H9 (cell line): ENCODE results near the gene RGSL1. TPM values are rescaled to one million over a fixed set of nuclear protein-coding genes. Genes with fewer than 3 reads are reported as not detected.

Source experiments
- DNase-seq: peaks from one replicate; pipeline ENCODE4 v3.0.0-alpha.2; 2017
- H2AFZ ChIP-seq: one replicate; pipeline ENCODE4 v1.6.1; 2013; ENCODE audit warnings: mild to moderate bottlenecking, low read length, control low read depth, moderate library complexity
- H2AK5ac ChIP-seq: 2 replicates; pipeline ENCODE4 v1.6.1; 2013; ENCODE audit warnings: low read length, control low read depth, mixed read lengths; ENCODE audit not compliant: insufficient read length
- H2BK120ac ChIP-seq: one replicate; pipeline ENCODE4 v1.6.1; 2013; ENCODE audit warnings: low read depth, mild to moderate bottlenecking, low read length, control low read depth, inconsistent platforms; ENCODE audit not compliant: poor library complexity, severe bottlenecking
- H2BK12ac ChIP-seq: 2 replicates; pipeline ENCODE4 v1.6.1; 2013; ENCODE audit warnings: low read length, control low read depth, mixed read lengths, low read depth; ENCODE audit not compliant: insufficient read length
- H2BK15ac ChIP-seq: 2 replicates; pipeline ENCODE4 v1.6.1; 2013; ENCODE audit warnings: low read depth, low read length, control low read depth
- H2BK20ac ChIP-seq: one replicate; pipeline ENCODE4 v1.6.1; 2013; ENCODE audit warnings: low read depth, mild to moderate bottlenecking, low read length, control low read depth, inconsistent platforms; ENCODE audit not compliant: poor library complexity, severe bottlenecking
- H2BK5ac ChIP-seq: 2 replicates; pipeline ENCODE4 v1.6.1; 2013; ENCODE audit warnings: low read length, control low read depth, mixed read lengths; ENCODE audit not compliant: insufficient read length
- H3K14ac ChIP-seq: 2 replicates; pipeline ENCODE4 v1.6.1; 2013; ENCODE audit warnings: low read length, control low read depth; ENCODE audit not compliant: insufficient read depth
- H3K18ac ChIP-seq: 2 replicates; pipeline ENCODE4 v1.6.1; 2013; ENCODE audit warnings: low read depth, mild to moderate bottlenecking, mixed read lengths, low read length, control low read depth; ENCODE audit not compliant: insufficient read length
- H3K23ac ChIP-seq: 2 replicates; pipeline ENCODE4 v1.6.1; 2013; ENCODE audit warnings: low read length, control low read depth, mixed read lengths, low read depth; ENCODE audit not compliant: insufficient read length
- H3K23me2 ChIP-seq: 2 replicates; pipeline ENCODE4 v1.6.1; 2013; ENCODE audit warnings: low read depth, mild to moderate bottlenecking, mixed read lengths, low read length, control low read depth; ENCODE audit not compliant: insufficient read length, poor library complexity, severe bottlenecking
- H3K27ac ChIP-seq: 2 replicates; pipeline ENCODE4 v1.5.1; 2013; ENCODE audit warnings: low read length, control low read depth, mixed read lengths, low read depth; ENCODE audit not compliant: insufficient read length
- H3K27me3 ChIP-seq: 2 replicates; pipeline ENCODE4 v1.6.1; 2013; ENCODE audit warnings: low read length, control low read depth, inconsistent platforms; ENCODE audit not compliant: insufficient read depth
- H3K4ac ChIP-seq: 2 replicates; pipeline ENCODE4 v1.6.1; 2013; ENCODE audit warnings: low read depth, mild to moderate bottlenecking, control low read depth, inconsistent platforms, low read length, moderate library complexity
- H3K4me1 ChIP-seq: 2 replicates; pipeline ENCODE4 v1.6.1; 2013; ENCODE audit warnings: low read length, control low read depth, inconsistent platforms; ENCODE audit not compliant: insufficient read depth
- H3K4me2 ChIP-seq: 2 replicates; pipeline ENCODE4 v1.6.1; 2013; ENCODE audit warnings: low read length, control low read depth, mixed read lengths; ENCODE audit not compliant: insufficient read length, insufficient read depth
- H3K56ac ChIP-seq: 2 replicates; pipeline ENCODE4 v1.6.1; 2013; ENCODE audit warnings: low read depth, mild to moderate bottlenecking, mixed read lengths, low read length, control low read depth; ENCODE audit not compliant: insufficient read length
- H3K79me1 ChIP-seq: 2 replicates; pipeline ENCODE4 v1.6.1; 2013; ENCODE audit warnings: low read depth, mild to moderate bottlenecking, moderate library complexity, low read length, control low read depth, inconsistent platforms; ENCODE audit not compliant: insufficient read depth, poor library complexity, severe bottlenecking
- H3K79me2 ChIP-seq: 2 replicates; pipeline ENCODE4 v1.6.1; 2013; ENCODE audit warnings: low read length, control low read depth, inconsistent platforms; ENCODE audit not compliant: insufficient read depth
- H3K9ac ChIP-seq: 2 replicates; pipeline ENCODE4 v1.6.1; 2013; ENCODE audit warnings: low read length, control low read depth, mixed read lengths; ENCODE audit not compliant: insufficient read length; ENCODE audit errors: extremely low read depth
- H3K9me3 ChIP-seq: one replicate; pipeline ENCODE4 v1.6.1; 2013; ENCODE audit warnings: low read depth, low read length, inconsistent platforms; ENCODE audit not compliant: control insufficient read depth
- H3T11ph ChIP-seq: one replicate; pipeline ENCODE4 v1.6.1; 2013; ENCODE audit warnings: mild to moderate bottlenecking, low read length, control low read depth, inconsistent platforms
- H4K20me1 ChIP-seq: one replicate; pipeline ENCODE4 v1.6.1; 2013; ENCODE audit not compliant: control insufficient read depth, insufficient read length, insufficient read depth
- H4K5ac ChIP-seq: 2 replicates; pipeline ENCODE4 v1.6.1; 2013; ENCODE audit warnings: low read depth, mild to moderate bottlenecking, mixed read lengths, low read length, control low read depth; ENCODE audit not compliant: insufficient read length
- H4K8ac ChIP-seq: replicated peaks from 2 replicates; pipeline ENCODE4 v1.6.1; 2013; ENCODE audit warnings: low read length, control low read depth, mixed read lengths, low read depth; ENCODE audit not compliant: insufficient read length
- H4K91ac ChIP-seq: 2 replicates; pipeline ENCODE4 v1.6.1; 2013; ENCODE audit warnings: low read depth, mild to moderate bottlenecking, moderate library complexity, mixed read lengths, low read length, control low read depth; ENCODE audit not compliant: insufficient read length
- H3K27ac Mint-ChIP-seq, 3 experiments: 2 replicates in 2 of 3; 3 replicates in 1 of 3; pipeline ENCODE4 v1.8.0; 2020 to 2021; ENCODE audit warnings: mixed read lengths in 3 of 3, mild to moderate bottlenecking in 1 of 3, moderate library complexity in 1 of 3
- H3K27me3 Mint-ChIP-seq: 2 replicates; pipeline ENCODE4 v1.8.0; 2021; ENCODE audit warnings: low read depth, mild to moderate bottlenecking, moderate library complexity, mixed read lengths
- H3K36me3 Mint-ChIP-seq, 3 experiments: 2 replicates in 2 of 3; 3 replicates in 1 of 3; pipeline ENCODE4 v1.8.0; 2020 to 2021; ENCODE audit warnings: low read depth in 3 of 3, mixed read lengths in 3 of 3; ENCODE audit not compliant: insufficient read depth in 1 of 3
- H3K4me1 Mint-ChIP-seq, 2 experiments: 2 replicates each; pipeline ENCODE4 v1.8.0; 2020; ENCODE audit warnings: mixed read lengths in 2 of 2
- H3K4me3 Mint-ChIP-seq, 2 experiments: 2 replicates in 1 of 2; 3 replicates in 1 of 2; pipeline ENCODE4 v1.8.0; 2020 to 2021; ENCODE audit warnings: mild to moderate bottlenecking in 2 of 2, mixed read lengths in 2 of 2, moderate library complexity in 1 of 2
- H3K9me3 Mint-ChIP-seq, 2 experiments: 2 replicates in 1 of 2; 3 replicates in 1 of 2; pipeline ENCODE4 v1.8.0; 2020; ENCODE audit warnings: mild to moderate bottlenecking in 2 of 2, mixed read lengths in 2 of 2, moderate library complexity in 1 of 2
- WGBS: extraction: QIAGEN DNeasy Blood & Tissue Kit; methylation state at CpG from one replicate; pipeline ENCODE4 v1.1.7; 2013; ENCODE audit warnings: missing lambda C conversion rate, low lambda C conversion rate, mixed read lengths; ENCODE audit not compliant: insufficient read length; ENCODE audit errors: extremely low coverage; 5-methylcytosine and 5-hydroxymethylcytosine counted together
- total RNA-seq: library from RNA; stranded (reverse); gene quantifications from 2 replicates; pipeline ENCODE4 v1.2.1, GENCODE V29; 2021
- TF ChIP-seq, protein P1 (sequence below): fragments of 200-600 bp; sonication (generic); conservative IDR thresholded peaks from 3 replicates; pipeline ENCODE4 v1.8.0; 2021; ENCODE audit warnings: antibody characterized with exemption, mild to moderate bottlenecking

The RGSL1 gene
- total RNA-seq, 1 experiment from 2014 or later, result not detected

- DNase-seq, result no peak
- TF ChIP-seq, protein P1, sequence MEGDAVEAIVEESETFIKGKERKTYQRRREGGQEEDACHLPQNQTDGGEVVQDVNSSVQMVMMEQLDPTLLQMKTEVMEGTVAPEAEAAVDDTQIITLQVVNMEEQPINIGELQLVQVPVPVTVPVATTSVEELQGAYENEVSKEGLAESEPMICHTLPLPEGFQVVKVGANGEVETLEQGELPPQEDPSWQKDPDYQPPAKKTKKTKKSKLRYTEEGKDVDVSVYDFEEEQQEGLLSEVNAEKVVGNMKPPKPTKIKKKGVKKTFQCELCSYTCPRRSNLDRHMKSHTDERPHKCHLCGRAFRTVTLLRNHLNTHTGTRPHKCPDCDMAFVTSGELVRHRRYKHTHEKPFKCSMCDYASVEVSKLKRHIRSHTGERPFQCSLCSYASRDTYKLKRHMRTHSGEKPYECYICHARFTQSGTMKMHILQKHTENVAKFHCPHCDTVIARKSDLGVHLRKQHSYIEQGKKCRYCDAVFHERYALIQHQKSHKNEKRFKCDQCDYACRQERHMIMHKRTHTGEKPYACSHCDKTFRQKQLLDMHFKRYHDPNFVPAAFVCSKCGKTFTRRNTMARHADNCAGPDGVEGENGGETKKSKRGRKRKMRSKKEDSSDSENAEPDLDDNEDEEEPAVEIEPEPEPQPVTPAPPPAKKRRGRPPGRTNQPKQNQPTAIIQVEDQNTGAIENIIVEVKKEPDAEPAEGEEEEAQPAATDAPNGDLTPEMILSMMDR, result no peak
- Histone ChIP-seq H4K5ac (no peak overlapping the region), H3K27me3 (peaks cover 7% of the 10 kb centered on the region; the same call in 1 of the 2 replicates), H2BK20ac (no peak overlapping the region), H2AK5ac (no peak overlapping the region), H3K56ac (no peak overlapping the region), H3K4ac (no peak overlapping the region), H3K27ac (no peak overlapping the region), H3T11ph (no peak overlapping the region), H2AFZ (no peak overlapping the region), H3K79me1 (no peaks in the 10 kb centered on the region), H2BK120ac (no peak overlapping the region), H3K23me2 (peaks cover 3% of the 10 kb centered on the region), H3K18ac (no peak overlapping the region), H4K91ac (no peak overlapping the region), H3K4me1 (peaks cover 2% of the 10 kb centered on the region), H3K23ac (no peak overlapping the region), H2BK15ac (no peak overlapping the region), H4K20me1 (no peaks in the 10 kb centered on the region), H3K9ac (no peak overlapping the region), H3K14ac (no peak overlapping the region), H4K8ac (no peak overlapping the region), H3K79me2 (0 out of 2 replicates have a peak, but pooled peaks cover 2% of the 10 kb centered on the region), H2BK12ac (no peak overlapping the region), H3K9me3 (no peaks in the 10 kb centered on the region), H3K4me2 (no peak overlapping the region), H2BK5ac (no peak overlapping the region)
- Mint-ChIP-seq H3K4me3 (no peak overlapping the region), H3K9me3 (peaks cover 0 to 2% of the 10 kb centered on the region in 2 experiments; a peak in 1 of 5 replicates), H3K27me3 (peaks cover 14% of the 10 kb centered on the region), H3K4me1 (peaks cover 12 to 19% of the 10 kb centered on the region in 2 experiments), H3K36me3 (peaks cover 0 to 8% (median 2%) of the 10 kb centered on the region in 3 experiments; a peak in 5 of 7 replicates), H3K27ac (no peak overlapping the region)
- no CpG with 5 or more reads among the region's 17 CpGs for WGBS
Observed at GRCh38 chr1:182600036-182600713, 150.2 kb downstream of the RGSL1 start.
